ENCODE data around the gene GRM1.

The GRM1 gene

DNA sequence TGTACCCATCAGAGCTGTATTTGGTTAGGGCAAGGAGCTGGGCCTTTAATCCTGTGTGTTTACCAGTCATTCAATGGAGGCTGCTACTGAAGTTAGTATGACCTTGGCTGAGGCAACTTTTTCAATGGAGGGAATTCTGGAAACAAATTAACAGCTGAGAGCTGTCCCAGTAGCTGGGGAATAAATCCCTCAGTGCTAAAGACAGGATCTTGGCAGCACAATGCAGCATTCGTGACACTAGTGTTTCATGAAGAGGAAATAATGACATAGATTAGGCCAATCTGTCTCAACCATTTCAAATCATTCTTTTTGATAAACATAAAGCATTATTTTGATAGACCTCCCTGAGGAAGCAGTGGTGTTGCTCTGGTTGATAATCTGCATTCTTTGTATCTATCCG is 42.9 kb downstream of the GRM1 start:
- Histone ChIP-seq H3K4me3 (ENCODE audit: low read length, poor library complexity, severe bottlenecking) (no peak overlapping the region), H3K36me3 (ENCODE audit: insufficient read depth, low read length) (no peaks in the 10 kb centered on the region), H3K27me3 (ENCODE audit: insufficient read depth, low read length, poor library complexity, severe bottlenecking) (no peaks in the 10 kb centered on the region), H3K9me2 (replicated peaks; ENCODE audit: low read depth, low read length) (no peaks in the 10 kb centered on the region), H3K79me2 (ENCODE audit: insufficient read depth, low read length) (no peaks in the 10 kb centered on the region), H3F3A (ENCODE audit: low read depth) (no peaks in the 10 kb centered on the region), H2AFZ (ENCODE audit: low read length) (no peak overlapping the region), H4K20me1 (ENCODE audit: insufficient read depth, low read length, poor library complexity, severe bottlenecking) (no peaks in the 10 kb centered on the region), H3K9ac (ENCODE audit: low read depth, low read length, poor library complexity, severe bottlenecking) (no peak overlapping the region), H3K4me1 (ENCODE audit: insufficient read depth, low read length, poor library complexity, severe bottlenecking) (no peaks in the 10 kb centered on the region), H3K4me2 (ENCODE audit: low read depth, low read length, poor library complexity, severe bottlenecking) (no peak overlapping the region), H3K9me3 (ENCODE audit: insufficient read depth, low read depth, low read length) (no peaks in the 10 kb centered on the region)
- TF ChIP-seq, protein P1, sequence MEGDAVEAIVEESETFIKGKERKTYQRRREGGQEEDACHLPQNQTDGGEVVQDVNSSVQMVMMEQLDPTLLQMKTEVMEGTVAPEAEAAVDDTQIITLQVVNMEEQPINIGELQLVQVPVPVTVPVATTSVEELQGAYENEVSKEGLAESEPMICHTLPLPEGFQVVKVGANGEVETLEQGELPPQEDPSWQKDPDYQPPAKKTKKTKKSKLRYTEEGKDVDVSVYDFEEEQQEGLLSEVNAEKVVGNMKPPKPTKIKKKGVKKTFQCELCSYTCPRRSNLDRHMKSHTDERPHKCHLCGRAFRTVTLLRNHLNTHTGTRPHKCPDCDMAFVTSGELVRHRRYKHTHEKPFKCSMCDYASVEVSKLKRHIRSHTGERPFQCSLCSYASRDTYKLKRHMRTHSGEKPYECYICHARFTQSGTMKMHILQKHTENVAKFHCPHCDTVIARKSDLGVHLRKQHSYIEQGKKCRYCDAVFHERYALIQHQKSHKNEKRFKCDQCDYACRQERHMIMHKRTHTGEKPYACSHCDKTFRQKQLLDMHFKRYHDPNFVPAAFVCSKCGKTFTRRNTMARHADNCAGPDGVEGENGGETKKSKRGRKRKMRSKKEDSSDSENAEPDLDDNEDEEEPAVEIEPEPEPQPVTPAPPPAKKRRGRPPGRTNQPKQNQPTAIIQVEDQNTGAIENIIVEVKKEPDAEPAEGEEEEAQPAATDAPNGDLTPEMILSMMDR (conservative IDR thresholded peaks at IDR 0.05; ENCODE audit: low read length) = no peak
- no peak for TF ChIP-seq EZH2phosphoT487 (IDR thresholded peaks at IDR 0.05; ENCODE audit: borderline replicate concordance)

DNA sequence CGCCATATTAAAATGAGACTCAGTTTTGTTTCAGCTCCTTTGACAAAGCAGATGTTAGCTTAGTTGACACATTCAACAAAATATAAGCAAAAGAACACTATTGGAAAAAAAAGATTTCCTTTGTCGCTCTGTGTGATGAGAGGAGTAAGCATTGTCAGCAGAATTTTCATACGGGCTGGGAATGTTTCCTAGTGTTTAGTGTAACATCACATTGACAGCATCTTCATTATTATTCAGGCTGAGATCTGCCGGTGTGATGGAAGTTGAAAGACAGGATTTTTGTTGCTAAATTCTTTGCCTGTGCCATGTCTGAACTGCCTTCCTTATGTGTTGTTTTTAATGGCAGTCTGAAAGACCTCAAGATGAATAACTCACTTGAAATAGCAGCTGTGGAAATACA is 49.1 kb downstream of the GRM1 start:
- no peak overlapping the region for H3K4me2 ChIP-seq (ENCODE audit: low read depth, low read length, poor library complexity, severe bottlenecking)
- no peaks in the 10 kb centered on the region for H3K9me3 ChIP-seq (ENCODE audit: insufficient read depth, low read depth, low read length)
- H2AFZ ChIP-seq (ENCODE audit: low read length) = no peak overlapping the region
- H3K9me2 ChIP-seq (replicated peaks; ENCODE audit: low read depth, low read length) = no peaks in the 10 kb centered on the region
- H3K79me2 ChIP-seq (ENCODE audit: insufficient read depth, low read length) = no peaks in the 10 kb centered on the region
- no peaks in the 10 kb centered on the region for H4K20me1 ChIP-seq (ENCODE audit: insufficient read depth, low read length, poor library complexity, severe bottlenecking)
- no peaks in the 10 kb centered on the region for H3K4me1 ChIP-seq (ENCODE audit: insufficient read depth, low read length, poor library complexity, severe bottlenecking)
- no peak overlapping the region for H3K4me3 ChIP-seq (ENCODE audit: low read length, poor library complexity, severe bottlenecking)
- H3F3A ChIP-seq (ENCODE audit: low read depth) = no peaks in the 10 kb centered on the region
- H3K9ac ChIP-seq (ENCODE audit: low read depth, low read length, poor library complexity, severe bottlenecking) = no peak overlapping the region
- H3K36me3 ChIP-seq (ENCODE audit: insufficient read depth, low read length) = no peaks in the 10 kb centered on the region
- no peak for TF ChIP-seq EZH2phosphoT487 (IDR thresholded peaks at IDR 0.05; ENCODE audit: borderline replicate concordance)
- TF ChIP-seq, protein P1 (conservative IDR thresholded peaks at IDR 0.05; ENCODE audit: low read length) = no peak
- H3K27me3 ChIP-seq (ENCODE audit: insufficient read depth, low read length, poor library complexity, severe bottlenecking) = no peaks in the 10 kb centered on the region

DNA sequence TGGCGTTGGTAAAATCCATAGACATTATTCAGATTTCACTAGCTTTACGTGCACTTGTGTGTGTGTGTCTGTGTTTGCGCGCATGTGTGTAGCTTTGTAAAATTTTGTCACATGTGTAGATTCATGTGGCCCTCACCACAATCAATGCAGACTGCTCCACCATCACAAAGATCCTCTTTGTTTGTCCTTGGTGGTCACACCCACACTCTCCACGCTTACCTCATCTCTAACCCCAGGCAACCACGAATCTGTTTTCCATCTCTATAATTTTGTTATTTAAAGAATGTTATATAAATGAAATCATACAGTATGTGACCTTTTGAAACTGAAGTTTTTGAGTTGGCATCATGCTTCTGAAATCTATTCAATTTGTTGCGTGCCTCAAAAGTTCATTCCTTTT is 58.5 kb downstream of the GRM1 start:
- no peaks in the 10 kb centered on the region for H3K36me3 ChIP-seq (ENCODE audit: insufficient read depth, low read length)
- H3K4me2 ChIP-seq (ENCODE audit: low read depth, low read length, poor library complexity, severe bottlenecking) = no peak overlapping the region
- no peak overlapping the region for H3K9ac ChIP-seq (ENCODE audit: low read depth, low read length, poor library complexity, severe bottlenecking)
- no peaks in the 10 kb centered on the region for H3K9me2 ChIP-seq (replicated peaks; ENCODE audit: low read depth, low read length)
- no peaks in the 10 kb centered on the region for H3K79me2 ChIP-seq (ENCODE audit: insufficient read depth, low read length)
- TF ChIP-seq, protein P1 (conservative IDR thresholded peaks at IDR 0.05; ENCODE audit: low read length) = no peak
- no peak for TF ChIP-seq EZH2phosphoT487 (IDR thresholded peaks at IDR 0.05; ENCODE audit: borderline replicate concordance)
- no peaks in the 10 kb centered on the region for H3K9me3 ChIP-seq (ENCODE audit: insufficient read depth, low read depth, low read length)
- H3K27me3 ChIP-seq (ENCODE audit: insufficient read depth, low read length, poor library complexity, severe bottlenecking) = no peaks in the 10 kb centered on the region
- no peaks in the 10 kb centered on the region for H3F3A ChIP-seq (ENCODE audit: low read depth)
- H3K4me3 ChIP-seq (ENCODE audit: low read length, poor library complexity, severe bottlenecking) = no peak overlapping the region
- no peak overlapping the region for H2AFZ ChIP-seq (ENCODE audit: low read length)
- H4K20me1 ChIP-seq (ENCODE audit: insufficient read depth, low read length, poor library complexity, severe bottlenecking) = no peaks in the 10 kb centered on the region
- H3K4me1 ChIP-seq (ENCODE audit: insufficient read depth, low read length, poor library complexity, severe bottlenecking) = peaks cover 12% of the 10 kb centered on the region

All from Loucy (cell line).